ENCODE measurements around the gene CARMIL3. TPM values are rescaled to one million over a fixed set of nuclear protein-coding genes. Genes with fewer than 3 reads are reported as not detected.
"Not testable (repeated sequence)": the region's sequence is repeated elsewhere in the genome, so short reads cannot be mapped to it uniquely, and the experiment has no call there.

The CARMIL3 gene, protein sequence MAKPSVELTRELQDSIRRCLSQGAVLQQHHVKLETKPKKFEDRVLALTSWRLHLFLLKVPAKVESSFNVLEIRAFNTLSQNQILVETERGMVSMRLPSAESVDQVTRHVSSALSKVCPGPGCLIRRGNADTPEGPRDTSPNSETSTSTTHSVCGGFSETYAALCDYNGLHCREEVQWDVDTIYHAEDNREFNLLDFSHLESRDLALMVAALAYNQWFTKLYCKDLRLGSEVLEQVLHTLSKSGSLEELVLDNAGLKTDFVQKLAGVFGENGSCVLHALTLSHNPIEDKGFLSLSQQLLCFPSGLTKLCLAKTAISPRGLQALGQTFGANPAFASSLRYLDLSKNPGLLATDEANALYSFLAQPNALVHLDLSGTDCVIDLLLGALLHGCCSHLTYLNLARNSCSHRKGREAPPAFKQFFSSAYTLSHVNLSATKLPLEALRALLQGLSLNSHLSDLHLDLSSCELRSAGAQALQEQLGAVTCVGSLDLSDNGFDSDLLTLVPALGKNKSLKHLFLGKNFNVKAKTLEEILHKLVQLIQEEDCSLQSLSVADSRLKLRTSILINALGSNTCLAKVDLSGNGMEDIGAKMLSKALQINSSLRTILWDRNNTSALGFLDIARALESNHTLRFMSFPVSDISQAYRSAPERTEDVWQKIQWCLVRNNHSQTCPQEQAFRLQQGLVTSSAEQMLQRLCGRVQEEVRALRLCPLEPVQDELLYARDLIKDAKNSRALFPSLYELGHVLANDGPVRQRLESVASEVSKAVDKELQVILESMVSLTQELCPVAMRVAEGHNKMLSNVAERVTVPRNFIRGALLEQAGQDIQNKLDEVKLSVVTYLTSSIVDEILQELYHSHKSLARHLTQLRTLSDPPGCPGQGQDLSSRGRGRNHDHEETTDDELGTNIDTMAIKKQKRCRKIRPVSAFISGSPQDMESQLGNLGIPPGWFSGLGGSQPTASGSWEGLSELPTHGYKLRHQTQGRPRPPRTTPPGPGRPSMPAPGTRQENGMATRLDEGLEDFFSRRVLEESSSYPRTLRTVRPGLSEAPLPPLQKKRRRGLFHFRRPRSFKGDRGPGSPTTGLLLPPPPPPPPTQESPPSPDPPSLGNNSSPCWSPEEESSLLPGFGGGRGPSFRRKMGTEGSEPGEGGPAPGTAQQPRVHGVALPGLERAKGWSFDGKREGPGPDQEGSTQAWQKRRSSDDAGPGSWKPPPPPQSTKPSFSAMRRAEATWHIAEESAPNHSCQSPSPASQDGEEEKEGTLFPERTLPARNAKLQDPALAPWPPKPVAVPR (N-terminal part only)
- 0.10 TPM in 1 of 2 replicates, not detected in the other for total RNA-seq

DNA sequence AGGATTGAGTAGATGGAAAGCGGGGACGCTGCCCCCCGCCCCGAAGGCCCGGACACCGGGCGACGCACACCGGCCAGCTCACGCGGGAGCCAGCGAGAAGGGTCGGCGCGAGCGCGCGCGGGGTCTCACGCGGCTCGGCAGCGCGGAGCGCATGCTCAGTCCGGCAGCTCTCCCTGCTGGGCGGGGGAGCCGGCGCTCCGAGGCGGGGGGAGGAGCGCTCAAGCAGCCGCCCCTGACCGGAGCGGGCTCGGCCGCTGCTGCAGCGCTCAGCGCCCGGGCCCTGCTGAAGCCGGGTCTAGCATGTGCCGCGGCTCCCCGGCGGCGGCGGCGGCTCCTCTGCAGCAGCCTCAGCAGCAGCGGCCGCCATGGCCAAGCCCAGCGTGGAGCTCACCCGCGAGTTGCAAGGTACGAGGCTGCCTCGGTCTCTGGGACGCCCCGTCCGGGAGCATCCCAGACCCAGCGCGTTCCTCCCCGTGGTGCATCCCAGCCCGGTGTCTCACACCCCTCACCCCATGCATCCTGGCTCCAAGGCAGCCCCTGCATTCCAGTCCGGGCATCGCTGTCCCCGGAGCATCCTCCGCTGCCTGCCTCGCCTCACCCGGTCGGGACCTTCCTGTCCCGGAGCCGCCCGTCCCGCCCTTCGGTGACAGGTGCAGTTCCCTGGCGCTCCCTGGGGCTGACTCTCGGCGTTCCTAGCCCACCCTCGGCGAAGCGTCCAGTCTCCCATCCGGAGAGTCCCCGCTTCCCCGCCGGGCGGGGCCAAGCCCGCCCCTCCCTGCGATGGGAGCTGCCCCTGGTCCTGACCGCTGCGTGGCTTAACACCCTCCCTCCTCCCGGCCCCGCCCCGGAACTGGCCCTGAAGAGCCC is at the start of gene CARMIL3:
TSS of gene CARMIL3 (plus strand) at position 221 of the 867 bp plus-strand sequence. CDS start at position 366, 145 bp downstream.
- DNase-seq (ENCODE audit: low read depth), result peak; percentile 7

DNA sequence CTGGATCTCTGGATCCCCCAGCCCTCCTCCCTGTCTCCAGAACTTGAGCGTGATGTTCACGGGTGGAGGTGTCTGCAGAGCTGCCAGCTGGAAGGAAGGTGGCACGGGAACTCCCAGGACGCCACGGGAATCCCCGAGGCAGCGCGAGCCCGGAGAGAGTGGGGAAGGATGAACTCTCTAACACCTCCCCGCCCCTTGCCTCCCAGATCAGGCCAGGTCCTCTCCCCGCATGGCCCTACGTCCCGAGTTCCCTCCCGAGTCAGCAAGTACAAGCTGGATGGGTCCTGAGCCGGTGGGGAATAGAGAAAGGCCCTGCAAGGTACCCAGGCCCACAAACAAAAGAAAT is 45.4 kb upstream of the CARMIL3 start:
- DNase-seq (ENCODE audit: low read depth), result not testable (repeated sequence)

- DNase-seq (ENCODE audit: low read depth), result not testable (repeated sequence)
These were observed 44.8 kb upstream of the CARMIL3 start for GRCh38 chr14:24006817-24007652.

DNA sequence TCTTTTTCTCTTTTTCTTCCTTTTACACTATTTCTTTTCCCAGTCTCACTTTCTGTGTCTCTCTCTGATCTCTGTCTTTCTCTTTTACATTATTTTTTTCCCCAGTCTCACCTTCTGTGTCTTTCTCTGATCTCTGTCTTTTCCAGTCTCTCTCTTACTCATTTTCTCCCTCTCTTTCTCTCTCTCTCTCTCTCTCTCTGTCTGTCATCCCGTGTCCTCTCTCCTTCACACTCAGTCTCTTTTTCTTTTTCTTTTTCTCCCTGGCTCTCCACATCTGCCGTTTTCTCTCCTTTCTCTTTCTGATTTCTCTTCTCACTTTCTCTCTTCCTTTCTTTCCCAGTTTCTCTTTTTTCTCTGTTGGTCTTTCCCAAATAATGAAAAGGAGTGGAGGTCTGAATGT is 40.8 kb upstream of the CARMIL3 start:
- DNase-seq (ENCODE audit: low read depth), result no peak

DNA sequence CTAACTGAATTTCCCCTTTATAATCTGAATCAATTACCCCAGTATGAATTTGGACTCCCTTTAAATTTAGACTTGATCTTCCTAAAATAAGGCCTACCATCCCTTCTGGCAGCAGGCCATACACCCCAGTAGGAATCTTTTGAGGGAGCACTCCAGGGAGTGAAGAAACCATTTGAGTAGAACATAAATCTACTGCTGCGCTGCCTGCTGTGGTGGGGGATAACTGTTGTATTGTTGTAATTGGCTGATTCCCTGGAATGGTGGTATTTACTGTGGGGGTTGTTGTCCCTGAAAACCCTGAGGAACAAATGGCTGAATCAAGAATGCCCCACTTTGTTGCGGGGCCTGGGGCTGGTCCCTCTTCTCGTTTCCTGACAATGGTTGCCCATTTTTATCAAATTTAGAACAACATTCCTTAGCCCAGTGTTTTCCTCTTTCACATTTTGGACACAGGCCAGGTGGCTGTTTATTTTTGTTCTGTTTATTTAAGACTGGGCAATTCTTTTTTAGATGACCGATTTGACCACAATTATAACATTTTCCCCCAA is 39.0 kb upstream of the CARMIL3 start:
- not testable (repeated sequence) for DNase-seq (ENCODE audit: low read depth)

GRCh38 chr14:24013654-24014514 is 37.9 kb upstream of the CARMIL3 start:
- DNase-seq (ENCODE audit: low read depth), result peak; percentile 61

- not testable (repeated sequence) for DNase-seq (ENCODE audit: low read depth)
These were observed 36.1 kb upstream of the CARMIL3 start for GRCh38 chr14:24015745-24016144.

DNA sequence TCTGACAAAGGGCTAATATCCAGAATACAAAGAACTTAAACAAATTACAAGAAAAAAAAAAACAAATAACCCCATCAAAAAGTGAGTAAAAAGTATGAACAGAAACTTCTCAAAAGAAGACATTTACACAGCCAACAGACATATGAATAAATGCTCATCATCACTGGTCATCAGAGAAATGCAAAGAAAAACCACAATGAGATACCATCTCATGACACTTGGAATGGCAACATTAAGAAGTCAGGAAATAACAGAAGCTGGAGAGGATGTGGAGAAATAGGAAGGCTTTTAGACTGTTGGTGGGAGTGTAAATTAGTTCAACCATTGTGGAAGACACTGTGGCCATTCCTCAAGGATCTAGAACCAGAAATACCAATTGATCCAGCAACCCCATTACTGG is 32.8 kb upstream of the CARMIL3 start:
- not testable (repeated sequence) for DNase-seq (ENCODE audit: low read depth)

DNA sequence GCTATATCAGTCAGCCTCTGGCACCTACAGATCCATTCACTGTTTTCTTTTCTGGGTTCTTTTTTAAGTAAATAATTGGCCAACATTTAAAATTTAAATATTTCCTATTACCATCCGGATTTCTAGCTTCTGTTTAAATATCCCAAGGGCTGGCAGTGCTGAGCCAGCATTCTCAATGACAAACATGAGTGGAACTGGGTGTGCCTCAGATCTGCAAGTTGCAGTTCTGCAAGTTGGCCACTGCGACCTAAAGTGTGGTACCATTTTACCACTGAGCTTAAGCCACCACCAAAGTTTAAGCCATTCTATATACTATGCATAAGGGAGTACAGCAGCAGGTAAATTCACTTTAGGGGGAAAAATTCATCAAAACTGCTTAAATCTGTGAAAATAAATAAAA is 31.9 kb upstream of the CARMIL3 start:
- peak; percentile 40 for DNase-seq (ENCODE audit: low read depth)

GRCh38 chr14:24020520-24020919 is 31.3 kb upstream of the CARMIL3 start:
- DNase-seq (ENCODE audit: low read depth), result peak; percentile 42

GRCh38 chr14:24024939-24025418 is 26.8 kb upstream of the CARMIL3 start:
- DNase-seq (ENCODE audit: low read depth), result not testable (repeated sequence)

DNA sequence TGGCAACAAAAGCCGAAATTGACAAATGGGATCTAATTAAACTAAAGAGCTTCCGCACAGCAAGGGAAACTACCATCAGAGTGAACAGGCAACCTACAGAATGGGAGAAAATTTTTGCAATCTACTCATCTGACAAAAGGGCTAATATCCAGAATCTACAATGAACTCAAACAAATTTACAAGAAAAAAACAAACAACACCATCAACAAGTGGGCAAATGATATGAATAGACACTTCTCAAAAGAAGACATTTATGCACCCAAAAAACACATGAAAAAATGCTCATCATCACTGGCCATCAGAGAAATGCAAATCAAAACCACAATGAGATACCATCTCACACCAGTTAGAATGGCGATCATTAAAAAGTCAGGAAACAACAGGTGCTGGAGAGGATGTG is 22.1 kb upstream of the CARMIL3 start:
- DNase-seq (ENCODE audit: low read depth), result not testable (repeated sequence)

GRCh38 chr14:24031331-24031730 is 20.5 kb upstream of the CARMIL3 start:
- DNase-seq (ENCODE audit: low read depth), result not testable (repeated sequence)

DNA sequence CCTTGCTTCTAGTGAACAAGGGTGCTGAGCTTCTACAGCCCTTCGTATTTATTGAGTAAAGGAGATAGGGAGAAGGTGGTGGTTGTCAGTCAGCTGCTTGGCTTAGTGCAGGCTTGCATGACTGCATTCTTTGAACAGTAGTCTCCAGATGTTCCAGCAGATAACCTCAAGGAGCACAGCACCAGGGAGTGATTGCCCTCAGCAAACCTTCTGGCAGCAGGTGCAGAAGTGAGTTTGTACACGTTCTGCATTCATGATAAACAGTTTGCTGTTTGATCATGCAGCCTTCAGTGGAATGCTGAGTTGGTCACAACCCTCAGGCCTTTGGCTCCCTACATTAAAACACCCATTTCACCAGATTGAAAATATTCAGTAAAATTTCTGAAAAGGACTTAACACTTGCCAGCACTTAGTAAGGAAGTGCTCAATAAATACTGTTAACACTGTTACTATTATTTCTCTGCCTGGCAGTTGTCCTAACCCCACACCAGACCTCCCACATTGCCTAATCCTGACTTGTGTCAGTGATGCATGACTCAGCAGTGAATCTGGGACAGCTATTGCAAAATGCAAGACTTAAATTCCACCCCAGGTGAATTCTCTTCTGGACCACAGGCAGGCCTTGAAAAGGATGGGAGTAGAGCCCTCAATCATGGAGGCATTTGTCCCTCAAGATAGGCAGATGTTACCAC is 18.9 kb upstream of the CARMIL3 start:
- peak; percentile 92 for DNase-seq (ENCODE audit: low read depth)

- DNase-seq (ENCODE audit: low read depth), result not testable (repeated sequence)
These were observed 16.0 kb upstream of the CARMIL3 start for GRCh38 chr14:24035769-24036168.

GRCh38 chr14:24036169-24036962 is 15.4 kb upstream of the CARMIL3 start:
- peak; percentile 45 for DNase-seq (ENCODE audit: low read depth)

Measured in renal cortical epithelial cell (primary cell).